IMR-90 (cell line): Measurements from ENCODE around the gene CDC5L. TPM values are rescaled to one million over a fixed set of nuclear protein-coding genes. Genes with fewer than 3 reads are reported as not detected.

ENCODE experiments used
- ATAC-seq: fragments of 200-7000 bp; cut with Tn5 transposase; 2 replicates; pipeline ENCODE4 v1.9.1; 2020; ENCODE audit warnings: low read depth, mild to moderate bottlenecking, moderate library complexity
- BruUV-seq: library from RNA; stranded (reverse); fragments of 400-500 nt; replicated peaks from 2 replicates; lab custom pipeline; 2021; lab: Mats Ljungman, UMichigan
- CTCF ChIA-PET: fragments of 300-600 bp; formaldehyde crosslinking; extraction: SDS; loops from one replicate; lab custom pipeline; 2021; ENCODE audit warnings: antibody characterized with exemption; lab: Yijun Ruan, JAX
- POLR2A ChIA-PET: fragments of 300-600 bp; sonication (Branson Sonifier 250); formaldehyde crosslinking; loops from one replicate; lab custom pipeline; 2022; ENCODE audit warnings: antibody characterized with exemption; ENCODE audit not compliant: unreplicated experiment; lab: Charles Lee
- DNase-seq: peaks from one replicate; pipeline ENCODE4 v3.0.0; 2013
- H2AFZ ChIP-seq: replicated peaks from 2 replicates; pipeline ENCODE3; 2013; ENCODE audit warnings: low read length, mild to moderate bottlenecking; ENCODE audit not compliant: poor library complexity
- H2AK5ac ChIP-seq: 2 replicates; pipeline ENCODE4 v1.6.1; 2013; ENCODE audit warnings: low read depth, low read length, inconsistent platforms
- H2AK9ac ChIP-seq: replicated peaks from 2 replicates; pipeline ENCODE3; 2013; ENCODE audit warnings: mild to moderate bottlenecking, low read depth, low read length, moderate library complexity; ENCODE audit not compliant: poor library complexity
- H2BK120ac ChIP-seq: 2 replicates; pipeline ENCODE4 v1.6.1; 2013; ENCODE audit warnings: low read depth, low read length, inconsistent platforms
- H2BK15ac ChIP-seq: 3 replicates; pipeline ENCODE4 v1.6.1; 2013; ENCODE audit warnings: low read depth, low read length, inconsistent platforms
- H2BK20ac ChIP-seq: 2 replicates; pipeline ENCODE4 v1.6.1; 2013; ENCODE audit warnings: low read depth, mild to moderate bottlenecking, inconsistent platforms, low read length, moderate library complexity
- H2BK5ac ChIP-seq: 2 replicates; pipeline ENCODE4 v1.6.1; 2013; ENCODE audit warnings: mild to moderate bottlenecking, low read depth, low read length, inconsistent platforms; ENCODE audit not compliant: poor library complexity, severe bottlenecking
- H3K14ac ChIP-seq: replicated peaks from 2 replicates; pipeline ENCODE4 v1.6.1; 2013; ENCODE audit warnings: low read depth, low read length, inconsistent platforms
- H3K18ac ChIP-seq: 2 replicates; pipeline ENCODE4 v1.6.1; 2013; ENCODE audit warnings: low read depth, low read length, control low read depth
- H3K23ac ChIP-seq: 2 replicates; pipeline ENCODE4 v1.6.1; 2013; ENCODE audit warnings: low read depth, low read length, inconsistent platforms
- H3K27ac ChIP-seq: 2 replicates; pipeline ENCODE4 v1.5.1; 2013; ENCODE audit warnings: mild to moderate bottlenecking, control low read depth, low read length; ENCODE audit not compliant: insufficient read depth
- H3K27me3 ChIP-seq: 2 replicates; pipeline ENCODE4 v1.6.1; 2013; ENCODE audit warnings: low read length; ENCODE audit not compliant: control insufficient read depth, insufficient read depth
- H3K36me3 ChIP-seq: 2 replicates; pipeline ENCODE4 v1.6.1; 2013; ENCODE audit warnings: low read length, mixed read lengths; ENCODE audit not compliant: control insufficient read depth, insufficient read depth
- H3K4ac ChIP-seq: 2 replicates; pipeline ENCODE4 v1.6.1; 2013; ENCODE audit warnings: low read depth, low read length, inconsistent platforms
- H3K4me1 ChIP-seq: 2 replicates; pipeline ENCODE4 v1.6.1; 2013; ENCODE audit warnings: low read length, mixed read lengths; ENCODE audit not compliant: control insufficient read depth, insufficient read depth
- H3K4me2 ChIP-seq: 2 replicates; pipeline ENCODE4 v1.6.1; 2013; ENCODE audit warnings: low read depth, mild to moderate bottlenecking, control low read depth, low read length, moderate library complexity
- H3K4me3 ChIP-seq: 2 replicates; pipeline ENCODE4 v1.5.1; 2013; ENCODE audit warnings: low read depth, mild to moderate bottlenecking, control low read depth, low read length, moderate library complexity; ENCODE audit not compliant: insufficient read depth
- H3K56ac ChIP-seq: 2 replicates; pipeline ENCODE4 v1.6.1; 2013; ENCODE audit warnings: low read length, inconsistent platforms; ENCODE audit not compliant: insufficient read depth; ENCODE audit errors: extremely low read depth
- H3K79me1 ChIP-seq, 2 experiments: 2 replicates each; pipeline ENCODE4 v1.6.1; 2013; ENCODE audit warnings: low read length in 2 of 2, inconsistent platforms in 1 of 2, low read depth in 1 of 2
- H3K9ac ChIP-seq: 2 replicates; pipeline ENCODE4 v1.6.1; 2013; ENCODE audit warnings: low read depth, low read length, control low read depth
- H3K9me1 ChIP-seq: 2 replicates; pipeline ENCODE4 v1.6.1; 2013; ENCODE audit warnings: low read length, inconsistent platforms; ENCODE audit not compliant: insufficient read depth
- H3K9me3 ChIP-seq: 2 replicates; pipeline ENCODE4 v1.6.1; 2013; ENCODE audit warnings: low read length; ENCODE audit not compliant: control insufficient read depth, insufficient read depth
- H4K20me1 ChIP-seq: 2 replicates; pipeline ENCODE4 v1.6.1; 2013; ENCODE audit warnings: low read length, inconsistent platforms; ENCODE audit not compliant: insufficient read depth
- H4K5ac ChIP-seq: 2 replicates; pipeline ENCODE4 v1.6.1; 2013; ENCODE audit warnings: mild to moderate bottlenecking, low read depth, low read length, control low read depth
- H4K8ac ChIP-seq, 2 experiments: 2 replicates each; pipeline ENCODE4 v1.6.1; 2013; ENCODE audit warnings: low read depth in 2 of 2, low read length in 2 of 2, control low read depth in 1 of 2, inconsistent platforms in 1 of 2
- H4K91ac ChIP-seq: 2 replicates; pipeline ENCODE4 v1.6.1; 2013; ENCODE audit warnings: low read depth, low read length, inconsistent platforms; ENCODE audit not compliant: insufficient read depth
- BHLHE40 ChIP-seq: fragments of 150-350 bp; IDR thresholded peaks from 2 replicates; pipeline ENCODE4 v1.6.1; 2016; ENCODE audit warnings: mild to moderate bottlenecking, low read depth, low read length
- CEBPB ChIP-seq: IDR thresholded peaks from 2 replicates; pipeline ENCODE4 v1.6.1; 2012; ENCODE audit warnings: low read depth, low read length, improper control_type of control experiment
- CHD1 ChIP-seq: IDR thresholded peaks from 2 replicates; pipeline ENCODE4 v1.6.1; 2012; ENCODE audit warnings: low read depth, low read length, improper control_type of control experiment
- FOS ChIP-seq: fragments of 150-350 bp; IDR thresholded peaks from 2 replicates; pipeline ENCODE4 v1.6.1; 2016; ENCODE audit warnings: low read depth, low read length
- MAFK ChIP-seq: IDR thresholded peaks from 2 replicates; pipeline ENCODE4 v1.6.1; 2012; ENCODE audit warnings: low read depth, low read length, improper control_type of control experiment
- MAZ ChIP-seq: IDR thresholded peaks from 2 replicates; pipeline ENCODE4 v1.6.1; 2012; ENCODE audit warnings: low read depth, mild to moderate bottlenecking, low read length, improper control_type of control experiment, moderate library complexity, borderline replicate concordance
- MXI1 ChIP-seq: IDR thresholded peaks from 2 replicates; pipeline ENCODE4 v1.6.1; 2012; ENCODE audit warnings: low read depth, mild to moderate bottlenecking, low read length, moderate library complexity, borderline replicate concordance
- NFE2L2 ChIP-seq: fragments of 150-350 bp; IDR thresholded peaks from 2 replicates; pipeline ENCODE4 v1.6.1; 2016; ENCODE audit warnings: low read depth, mild to moderate bottlenecking, low read length
- POLR2A ChIP-seq: IDR thresholded peaks from 2 replicates; pipeline ENCODE4 v1.6.1; 2012; ENCODE audit warnings: mild to moderate bottlenecking, low read depth, low read length
- RAD21 ChIP-seq: IDR thresholded peaks from 2 replicates; pipeline ENCODE4 v1.6.1; 2012; ENCODE audit warnings: low read length, improper control_type of control experiment
- RCOR1 ChIP-seq: IDR thresholded peaks from 2 replicates; pipeline ENCODE4 v1.6.1; 2012; ENCODE audit warnings: mild to moderate bottlenecking, low read length, improper control_type of control experiment; ENCODE audit not compliant: insufficient replicate concordance
- RFX5 ChIP-seq: IDR thresholded peaks from 2 replicates; pipeline ENCODE4 v1.8.0; 2012; ENCODE audit warnings: low read depth, mild to moderate bottlenecking, low read length, moderate library complexity
- SMC3 ChIP-seq: fragments of 150-350 bp; IDR thresholded peaks from 2 replicates; pipeline ENCODE4 v1.6.1; 2016; ENCODE audit warnings: low read depth, mild to moderate bottlenecking, antibody characterized with exemption, low read length, moderate library complexity
- WGBS, 2 experiments: methylation state at CpG; one replicate each; pipeline versions ENCODE4 v1.1.5 to v1.1.7; 2013; ENCODE audit warnings: missing lambda C conversion rate in 2 of 2; ENCODE audit not compliant: insufficient read length in 1 of 2; ENCODE audit errors: extremely low coverage in 2 of 2; 5-methylcytosine and 5-hydroxymethylcytosine counted together
- dilution Hi-C: fragments of 300-500 bp; cut with HindIII; formaldehyde crosslinking; loops from one replicate; pipeline ENCODE4 v1.14.3; 2018; ENCODE audit warnings: low sequenced_read_pairs; ENCODE audit not compliant: unreplicated experiment
- in situ Hi-C: fragments of 300-500 bp; cut with MboI; formaldehyde crosslinking; loops from 3 replicates; pipeline ENCODE4 v1.14.3; 2019; ENCODE audit warnings: low sequenced_read_pairs, inconsistent platforms, mixed read lengths
- intact Hi-C: fragments of 100-400 bp; cut with micrococcal nuclease; formaldehyde crosslinking; loops from 2 replicates; pipeline ENCODE4 v1.10.0; 2022
- polyA plus RNA-seq, 3 experiments: library from polyadenylated mRNA; depleted of rRNA; stranded (reverse); fragments of >200 nt; gene quantifications; 2 replicates each; pipeline ENCODE4 v1.2.3, GENCODE V29; 2012; ENCODE audit warnings: low replicate concordance in 1 of 3
- total RNA-seq: library from RNA; depleted of rRNA; stranded (reverse); fragments of >200 nt; gene quantifications from 2 replicates; pipeline ENCODE4 v1.2.3, GENCODE V29; 2012
- TF ChIP-seq, protein P1 (sequence below): fragments of 150-350 bp; IDR thresholded peaks from 2 replicates; pipeline ENCODE4 v1.6.1; 2017; ENCODE audit warnings: mild to moderate bottlenecking, antibody characterized with exemption, low read length, low read depth
- TF ChIP-seq, protein P2 (sequence below): conservative IDR thresholded peaks from 2 replicates; pipeline ENCODE4 v1.5.1; 2012; ENCODE audit warnings: mild to moderate bottlenecking, low read depth, low read length, improper control_type of control experiment
- TF ChIP-seq, protein P3 (sequence below): fragments of 150-350 bp; IDR thresholded peaks from 2 replicates; pipeline ENCODE4 v1.6.1; 2016; ENCODE audit warnings: low read depth, mild to moderate bottlenecking, low read length, moderate library complexity, borderline replicate concordance

CDC5L gene
- total and polyA plus RNA-seq, 2 of the 4 experiments (the other 2 are of a cell fraction): 9.9 to 17.7 TPM

DNA sequence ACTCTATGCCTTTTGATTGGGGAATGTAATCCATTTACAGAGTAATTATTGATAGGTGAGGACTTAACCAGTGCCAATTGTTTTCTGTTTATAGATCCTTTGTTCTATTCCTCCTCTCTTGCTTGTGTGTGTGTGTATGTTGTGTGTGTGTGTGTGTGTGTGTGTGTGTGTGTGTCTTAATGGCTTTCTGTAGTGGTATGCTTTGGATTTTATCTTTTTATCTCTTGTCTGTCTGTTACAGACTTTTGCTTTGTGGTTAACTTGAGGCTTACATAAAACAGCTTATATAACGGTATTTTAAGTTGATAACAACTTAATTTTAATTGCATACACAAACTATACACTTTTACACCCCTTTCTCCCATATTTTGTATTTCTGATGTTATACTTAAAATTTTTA, 54.7 kb downstream of the CDC5L start:
- POLR2A ChIA-PET: no interaction called here

More for the DNA sequence above, 54.7 kb downstream of the CDC5L start:
- intact Hi-C loops (no loop called here), in situ Hi-C loops (no loop called here), dilution Hi-C loops (no loop called here)
- Histone ChIP-seq H2BK120ac (no peak overlapping the region), H4K5ac (no peak overlapping the region), H3K9ac (no peak overlapping the region), H3K56ac (no peak overlapping the region), H4K8ac (no peak overlapping the region), H3K18ac (no peak overlapping the region), H2AFZ (no peak overlapping the region), H3K27me3 (no peaks in the 10 kb centered on the region), H2AK9ac (no peak overlapping the region), H3K4me1 (peaks cover 5% of the 10 kb centered on the region), H3K4ac (no peak overlapping the region), H3K4me3 (no peak overlapping the region), H3K36me3 (peaks cover 3% of the 10 kb centered on the region), H3K4me2 (no peak overlapping the region), H2BK15ac (no peak overlapping the region), H4K20me1 (0 out of 2 replicates have a peak, but pooled peaks cover 3% of the 10 kb centered on the region), H2BK5ac (peak overlapping the region; percentile 66), H4K91ac (no peak overlapping the region), H3K14ac (no peak overlapping the region), H3K9me3 (peaks cover 3% of the 10 kb centered on the region; the same call in 1 of the 2 replicates), H3K9me1 (no peaks in the 10 kb centered on the region), H3K27ac (no peak overlapping the region), H3K23ac (no peak overlapping the region), H3K79me1 (peaks cover 17 to 29% of the 10 kb centered on the region in 2 experiments), H2AK5ac (no peak overlapping the region), H2BK20ac (no peak overlapping the region)
- no TSS peak for BruUV-seq
- CTCF ChIA-PET: interaction anchor here (0.6 kb wide), 1 partner anchor 13 kb away, joined by 3 read pairs; no protein-coding TSS in a partner anchor
- ATAC-seq (no peak), DNase-seq (no peak)
- TF ChIP-seq RAD21: no peak
- no peak for TF ChIP-seq SMC3
- no peak for TF ChIP-seq MXI1
- TF ChIP-seq CHD1: no peak
- no peak for TF ChIP-seq POLR2A
- TF ChIP-seq, protein P1, sequence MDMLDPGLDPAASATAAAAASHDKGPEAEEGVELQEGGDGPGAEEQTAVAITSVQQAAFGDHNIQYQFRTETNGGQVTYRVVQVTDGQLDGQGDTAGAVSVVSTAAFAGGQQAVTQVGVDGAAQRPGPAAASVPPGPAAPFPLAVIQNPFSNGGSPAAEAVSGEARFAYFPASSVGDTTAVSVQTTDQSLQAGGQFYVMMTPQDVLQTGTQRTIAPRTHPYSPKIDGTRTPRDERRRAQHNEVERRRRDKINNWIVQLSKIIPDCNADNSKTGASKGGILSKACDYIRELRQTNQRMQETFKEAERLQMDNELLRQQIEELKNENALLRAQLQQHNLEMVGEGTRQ: no peak
- TF ChIP-seq, protein P2, sequence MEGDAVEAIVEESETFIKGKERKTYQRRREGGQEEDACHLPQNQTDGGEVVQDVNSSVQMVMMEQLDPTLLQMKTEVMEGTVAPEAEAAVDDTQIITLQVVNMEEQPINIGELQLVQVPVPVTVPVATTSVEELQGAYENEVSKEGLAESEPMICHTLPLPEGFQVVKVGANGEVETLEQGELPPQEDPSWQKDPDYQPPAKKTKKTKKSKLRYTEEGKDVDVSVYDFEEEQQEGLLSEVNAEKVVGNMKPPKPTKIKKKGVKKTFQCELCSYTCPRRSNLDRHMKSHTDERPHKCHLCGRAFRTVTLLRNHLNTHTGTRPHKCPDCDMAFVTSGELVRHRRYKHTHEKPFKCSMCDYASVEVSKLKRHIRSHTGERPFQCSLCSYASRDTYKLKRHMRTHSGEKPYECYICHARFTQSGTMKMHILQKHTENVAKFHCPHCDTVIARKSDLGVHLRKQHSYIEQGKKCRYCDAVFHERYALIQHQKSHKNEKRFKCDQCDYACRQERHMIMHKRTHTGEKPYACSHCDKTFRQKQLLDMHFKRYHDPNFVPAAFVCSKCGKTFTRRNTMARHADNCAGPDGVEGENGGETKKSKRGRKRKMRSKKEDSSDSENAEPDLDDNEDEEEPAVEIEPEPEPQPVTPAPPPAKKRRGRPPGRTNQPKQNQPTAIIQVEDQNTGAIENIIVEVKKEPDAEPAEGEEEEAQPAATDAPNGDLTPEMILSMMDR: no peak
- TF ChIP-seq RCOR1: no peak
- no peak for TF ChIP-seq MAZ
- no peak for TF ChIP-seq FOS
- no peak for TF ChIP-seq CEBPB
- TF ChIP-seq BHLHE40: no peak
- no peak for TF ChIP-seq MAFK
- no peak for TF ChIP-seq NFE2L2
- TF ChIP-seq, protein P3, sequence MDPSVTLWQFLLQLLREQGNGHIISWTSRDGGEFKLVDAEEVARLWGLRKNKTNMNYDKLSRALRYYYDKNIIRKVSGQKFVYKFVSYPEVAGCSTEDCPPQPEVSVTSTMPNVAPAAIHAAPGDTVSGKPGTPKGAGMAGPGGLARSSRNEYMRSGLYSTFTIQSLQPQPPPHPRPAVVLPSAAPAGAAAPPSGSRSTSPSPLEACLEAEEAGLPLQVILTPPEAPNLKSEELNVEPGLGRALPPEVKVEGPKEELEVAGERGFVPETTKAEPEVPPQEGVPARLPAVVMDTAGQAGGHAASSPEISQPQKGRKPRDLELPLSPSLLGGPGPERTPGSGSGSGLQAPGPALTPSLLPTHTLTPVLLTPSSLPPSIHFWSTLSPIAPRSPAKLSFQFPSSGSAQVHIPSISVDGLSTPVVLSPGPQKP: no peak
- TF ChIP-seq RFX5: no peak
- no CpG with 5 or more reads among the region's 1 CpG for WGBS, 2 experiments
